GM06990 (cell line): Measurements from ENCODE around the gene FAM186B.

ENCODE experiments used
- DNase-seq: peaks from one replicate; pipeline ENCODE4 v3.0.0-alpha.2; 2011; ENCODE audit not compliant: insufficient read length; ENCODE audit errors: extremely low read depth
- H3K27me3 ChIP-seq: replicated peaks from 2 replicates; pipeline ENCODE4 v1.6.0; 2011; ENCODE audit warnings: low read length; ENCODE audit not compliant: control insufficient read depth, insufficient read depth
- H3K36me3 ChIP-seq: 2 replicates; pipeline ENCODE4 v1.5.1; 2011; ENCODE audit warnings: low read length; ENCODE audit not compliant: control insufficient read depth, insufficient read depth
- H3K4me3 ChIP-seq: replicated peaks from 2 replicates; pipeline ENCODE4 v1.5.1; 2011; ENCODE audit warnings: low read depth, mild to moderate bottlenecking, control low read depth, low read length
- CTCF ChIP-seq: IDR thresholded peaks from 2 replicates; pipeline ENCODE4 v1.5.1; 2011; ENCODE audit warnings: low read length, control low read depth, mild to moderate bottlenecking, inconsistent platforms; ENCODE audit not compliant: insufficient read depth, poor library complexity, severe bottlenecking

FAM186B gene

GRCh38 chr12:49546481-49546880, 59.0 kb downstream of the FAM186B start:
- no peak for DNase-seq

GRCh38 chr12:49545815-49546214, 59.6 kb downstream of the FAM186B start:
- H3K27me3 ChIP-seq: peaks cover 1% of the 10 kb centered on the region; the same call in 1 of the 2 replicates
- DNase-seq: no peak
- no peak for TF ChIP-seq CTCF
- H3K4me3 ChIP-seq: no peak overlapping the region
- H3K36me3 ChIP-seq: no peaks in the 10 kb centered on the region

More at GRCh38 chr12:49546481-49546880, 59.0 kb downstream of the FAM186B start:
- Histone ChIP-seq H3K4me3 (no peak overlapping the region), H3K36me3 (no peaks in the 10 kb centered on the region), H3K27me3 (peaks cover 1% of the 10 kb centered on the region; the same call in 1 of the 2 replicates)
- TF ChIP-seq CTCF: no peak

- peaks cover 4% of the 10 kb centered on the region for H3K27me3 ChIP-seq
Observed at GRCh38 chr12:49543914-49544815, 61.3 kb downstream of the FAM186B start.

GRCh38 chr12:49543221-49543913, 62.1 kb downstream of the FAM186B start:
- DNase-seq: no peak
- H3K27me3 ChIP-seq: peaks cover 4% of the 10 kb centered on the region
- H3K36me3 ChIP-seq: no peaks in the 10 kb centered on the region
- no peak overlapping the region for H3K4me3 ChIP-seq
- TF ChIP-seq CTCF: no peak

More at GRCh38 chr12:49543914-49544815, 61.3 kb downstream of the FAM186B start:
- TF ChIP-seq CTCF: no peak
- no peaks in the 10 kb centered on the region for H3K36me3 ChIP-seq
- DNase-seq: no peak
- H3K4me3 ChIP-seq: no peak overlapping the region

GRCh38 chr12:49542592-49543160, 62.8 kb downstream of the FAM186B start:
- no peak for DNase-seq
- H3K36me3 ChIP-seq: no peaks in the 10 kb centered on the region
- no peak for TF ChIP-seq CTCF

More at GRCh38 chr12:49542592-49543160, 62.8 kb downstream of the FAM186B start:
- no peak overlapping the region for H3K4me3 ChIP-seq
- H3K27me3 ChIP-seq: peaks cover 3% of the 10 kb centered on the region
